Stimulated activated CD8-positive, alpha-beta memory T cell treated with anti-CD3 and anti-CD28 coated beads, Interleukin-15, amount 100 ng/mL, for 24 hours (primary cell): ENCODE results near the gene GPR160.

Source experiments
- DNase-seq: peaks from one replicate; pipeline ENCODE4 v3.0.0-alpha.2; 2020; ENCODE audit warnings: low read depth

GPR160 gene

GRCh38 chr3:170027233-170028102 lies 10.3 kb upstream of the GPR160 start:
- no peak for DNase-seq

DNA sequence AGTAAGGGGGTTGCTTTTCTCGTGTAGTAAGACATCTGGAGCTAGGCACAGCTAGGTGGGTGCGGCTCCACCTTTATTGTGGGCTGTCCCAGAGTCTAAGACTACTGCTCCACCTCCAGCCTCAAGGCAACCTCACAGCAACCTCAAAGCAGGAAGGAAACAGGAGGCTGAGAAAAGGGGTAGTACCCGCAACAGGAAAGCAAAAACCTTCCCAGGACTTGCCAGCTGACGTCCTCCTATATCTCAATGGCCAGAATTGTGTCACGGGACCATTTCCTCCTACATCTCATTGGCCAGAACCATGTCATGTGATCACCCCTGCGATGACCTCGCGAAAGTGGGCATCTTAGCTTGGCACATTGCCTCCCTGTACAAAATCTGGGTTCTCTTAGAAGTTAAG lies 4.3 kb upstream of the GPR160 start:
- no peak for DNase-seq

- no peak for DNase-seq
Observed at GRCh38 chr3:170038434-170039110, 777 bp downstream of the GPR160 start.

GRCh38 chr3:170040418-170040817 lies 2.6 kb downstream of the GPR160 start:
- no peak for DNase-seq

DNA sequence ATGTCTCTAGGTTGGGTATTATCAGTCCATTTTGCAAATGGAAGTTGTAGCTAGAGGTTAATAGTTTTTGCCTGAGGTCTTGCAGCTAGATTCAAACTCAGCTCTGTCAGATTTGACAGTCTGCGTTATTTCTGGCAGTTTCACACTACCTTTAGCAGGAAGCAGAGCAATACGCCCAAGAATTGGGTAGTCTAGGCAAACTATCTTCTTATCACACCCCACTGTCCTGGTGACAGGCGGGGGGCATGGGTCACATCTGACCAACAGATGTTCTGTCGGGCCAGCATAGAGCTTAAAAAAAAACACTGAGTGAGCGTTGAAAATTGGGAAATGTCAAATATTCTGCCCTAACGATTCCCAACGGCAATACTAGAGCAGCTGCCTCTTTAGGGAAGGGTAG lies 5.7 kb downstream of the GPR160 start:
- no peak for DNase-seq

DNA sequence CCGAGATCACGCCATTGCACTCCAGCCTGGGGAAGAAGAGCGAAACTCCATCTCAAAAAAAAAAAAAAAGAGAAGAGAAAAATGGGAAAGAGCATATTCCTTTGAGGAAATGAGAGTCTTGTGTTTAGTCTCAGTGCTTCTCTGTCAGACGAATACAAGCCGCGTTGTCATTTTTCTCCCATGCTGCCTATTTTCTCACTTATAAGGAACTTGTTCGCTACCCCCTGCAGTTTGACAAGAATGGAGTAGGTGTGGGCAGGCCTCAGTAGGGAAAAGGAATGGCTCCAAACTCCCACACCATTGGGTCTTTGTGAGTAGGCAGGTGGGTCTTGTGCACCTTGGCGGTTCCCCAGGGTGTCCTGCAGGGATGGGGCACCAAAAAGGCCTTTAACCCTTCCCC lies 6.5 kb downstream of the GPR160 start:
- no peak for DNase-seq

GRCh38 chr3:170044795-170045244 lies 7.0 kb downstream of the GPR160 start:
- no peak for DNase-seq

GRCh38 chr3:170046269-170047132 lies 8.7 kb downstream of the GPR160 start:
- DNase-seq = no peak

DNA sequence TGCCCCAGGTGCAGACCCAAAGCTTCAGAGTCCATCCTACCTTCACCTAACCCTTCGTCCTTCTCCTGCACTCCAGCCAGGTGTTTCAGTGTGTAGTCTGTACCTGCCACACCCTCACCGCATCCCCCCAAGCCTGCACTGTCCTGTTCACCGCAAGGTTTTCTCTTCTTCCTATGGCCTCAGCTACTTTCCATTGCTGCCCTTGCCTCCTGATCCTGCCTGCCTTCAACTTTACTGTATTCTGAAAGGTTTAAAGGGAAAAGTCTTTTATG lies 9.3 kb downstream of the GPR160 start:
- no peak for DNase-seq

GRCh38 chr3:170049146-170050000 lies 11.6 kb downstream of the GPR160 start:
- DNase-seq = no peak

DNA sequence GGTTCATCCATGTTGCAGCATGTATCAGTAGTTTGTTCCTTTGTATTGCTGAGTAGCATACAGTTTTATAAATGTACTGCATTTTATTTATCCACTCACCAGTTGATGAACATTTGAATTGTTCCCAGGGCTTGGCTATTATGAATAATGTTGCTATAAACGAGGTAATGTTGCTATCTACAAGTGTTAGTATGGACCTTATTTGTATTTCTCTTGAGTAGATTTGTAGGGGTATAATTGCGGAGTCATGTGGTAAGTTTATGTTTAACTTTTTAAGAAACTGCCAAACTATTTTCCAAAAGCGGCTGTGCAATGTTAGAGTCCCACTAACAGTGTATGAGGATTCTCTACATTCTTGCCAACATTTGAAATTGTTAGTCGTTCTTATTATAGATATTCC lies 13.0 kb downstream of the GPR160 start:
- DNase-seq = no peak

- no peak for DNase-seq
Observed at GRCh38 chr3:170052398-170052797, 14.6 kb downstream of the GPR160 start.

GRCh38 chr3:170054204-170054603 lies 16.4 kb downstream of the GPR160 start:
- DNase-seq = no peak

DNA sequence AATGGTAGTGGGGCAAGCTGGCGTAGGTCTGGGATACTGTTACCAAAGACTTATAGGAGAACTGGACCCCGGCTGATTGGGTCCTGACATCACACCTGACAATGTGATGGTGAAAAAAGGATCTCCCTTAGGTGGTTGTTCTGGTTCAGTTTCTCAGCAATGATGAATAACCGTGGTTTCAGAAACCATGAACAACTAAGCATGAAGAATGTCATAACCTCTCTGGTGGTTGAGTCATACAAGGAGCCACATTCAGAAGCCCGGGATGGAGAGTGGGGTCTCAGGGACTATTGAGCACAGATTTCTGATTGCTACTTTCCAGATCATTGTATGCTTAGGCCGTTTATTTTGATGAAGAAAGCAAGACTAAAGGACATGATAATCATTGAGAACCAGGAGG lies 17.4 kb downstream of the GPR160 start:
- DNase-seq = no peak

DNA sequence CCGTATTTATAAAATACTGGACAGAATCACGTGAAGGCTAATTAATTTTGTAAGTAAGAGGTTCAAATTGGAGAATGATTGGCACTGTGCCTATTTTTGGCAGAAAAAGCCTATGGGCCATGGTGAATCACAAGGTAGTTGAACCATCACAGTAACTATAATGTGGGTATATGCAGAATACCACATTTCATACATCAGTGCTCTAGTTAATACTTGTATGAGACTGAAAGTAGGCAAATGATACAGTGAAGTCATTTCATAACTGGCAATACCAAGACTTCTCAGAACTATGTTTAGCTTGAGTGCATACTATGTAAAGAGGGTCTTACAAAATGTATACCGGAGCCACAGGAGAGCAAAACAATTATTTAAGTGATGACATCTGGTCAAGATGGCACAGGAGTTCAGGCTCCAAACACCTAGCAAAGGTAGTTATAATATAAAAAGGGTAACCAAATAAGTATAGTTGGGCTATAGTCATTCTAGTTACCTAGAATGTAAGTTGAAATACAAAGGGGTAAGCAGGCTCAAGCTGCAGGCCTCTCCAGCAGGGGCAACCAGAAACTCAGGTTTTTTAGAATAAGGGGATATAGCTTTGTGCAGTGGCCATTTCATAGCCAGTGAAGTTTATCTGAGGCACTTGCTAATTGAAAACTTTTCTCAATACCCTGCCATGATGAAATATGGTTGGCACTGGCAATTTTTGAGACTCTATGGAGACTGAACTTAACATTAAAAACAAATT lies 19.1 kb downstream of the GPR160 start:
- DNase-seq = no peak

GRCh38 chr3:170057550-170057949 lies 19.8 kb downstream of the GPR160 start:
- DNase-seq = no peak

DNA sequence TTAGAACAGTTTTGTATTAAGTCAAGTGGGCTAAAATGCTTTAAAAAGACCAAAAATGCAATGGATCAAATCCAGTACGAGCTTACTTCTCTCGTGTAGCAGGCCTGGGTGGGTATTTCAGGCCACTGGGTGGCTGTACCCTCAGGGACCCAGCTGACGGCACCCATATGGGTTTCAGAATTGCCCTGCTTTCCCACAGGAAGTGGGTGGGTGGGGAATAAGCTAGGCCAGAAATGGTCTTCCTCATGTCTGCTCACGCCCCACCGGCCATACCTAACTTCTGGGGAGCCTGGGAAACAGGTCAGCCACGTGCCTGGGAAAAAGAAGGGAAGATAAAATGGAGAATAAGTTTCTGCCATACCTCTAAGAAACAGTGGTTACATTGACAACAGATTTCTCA lies 20.3 kb downstream of the GPR160 start:
- no peak for DNase-seq

DNA sequence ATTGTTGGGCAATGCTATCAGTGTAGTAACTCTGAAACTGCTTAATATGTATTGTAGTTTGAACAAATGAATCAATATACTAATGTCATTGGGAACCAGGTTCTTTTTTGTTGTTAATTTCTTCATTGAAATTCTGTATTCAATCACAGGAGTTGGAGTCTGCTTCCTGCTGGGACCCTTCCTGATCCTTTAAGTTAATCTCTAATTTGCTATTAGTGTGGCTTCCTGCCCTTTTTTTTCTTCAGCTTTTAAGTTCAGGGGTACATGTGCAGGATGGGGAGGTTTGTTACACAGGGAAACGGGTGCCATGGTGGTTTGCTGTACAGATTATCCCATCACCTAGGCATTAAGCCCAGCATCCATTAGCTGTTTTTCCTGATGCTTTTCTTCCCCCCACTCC lies 21.7 kb downstream of the GPR160 start:
- DNase-seq = no peak

DNA sequence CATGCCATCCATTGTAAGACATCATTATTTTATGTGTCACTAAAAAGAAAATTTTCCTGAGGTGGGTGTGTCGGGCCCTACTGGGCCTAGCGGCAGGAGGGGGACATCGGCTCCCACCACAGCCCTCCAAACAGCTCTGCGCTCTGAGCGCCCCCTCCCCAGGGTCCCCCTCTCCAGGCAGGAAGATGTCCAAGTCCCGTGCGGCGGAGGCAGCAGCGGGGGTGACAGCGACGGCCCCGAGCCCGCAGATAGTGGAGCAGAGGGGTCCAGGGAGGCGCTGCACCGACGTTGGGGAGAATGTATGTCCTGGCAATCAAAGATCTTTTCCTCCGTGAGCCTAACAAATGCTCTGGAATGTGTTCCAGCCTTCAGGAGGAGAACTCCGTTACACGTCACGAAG lies 24.3 kb downstream of the GPR160 start:
- no peak for DNase-seq

DNA sequence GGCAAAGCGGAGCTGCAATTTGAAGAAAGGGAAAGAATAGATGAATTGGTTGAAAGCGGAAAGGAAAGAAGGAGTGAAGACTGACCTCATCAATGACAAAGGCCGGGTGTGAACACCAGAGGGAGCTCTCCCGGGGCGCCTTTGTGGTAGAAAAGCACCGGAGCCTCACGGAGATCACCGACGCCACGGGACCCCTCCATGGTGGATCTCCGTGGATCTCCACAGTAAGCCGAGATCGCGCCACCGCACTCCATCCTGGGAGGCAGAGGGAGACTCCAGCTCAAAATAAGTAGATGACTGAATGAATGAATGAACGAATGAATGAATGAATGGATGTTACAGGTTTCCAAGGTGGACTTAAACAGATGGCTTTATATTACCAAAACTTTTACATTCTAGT lies 25.0 kb downstream of the GPR160 start:
- DNase-seq = no peak

DNA sequence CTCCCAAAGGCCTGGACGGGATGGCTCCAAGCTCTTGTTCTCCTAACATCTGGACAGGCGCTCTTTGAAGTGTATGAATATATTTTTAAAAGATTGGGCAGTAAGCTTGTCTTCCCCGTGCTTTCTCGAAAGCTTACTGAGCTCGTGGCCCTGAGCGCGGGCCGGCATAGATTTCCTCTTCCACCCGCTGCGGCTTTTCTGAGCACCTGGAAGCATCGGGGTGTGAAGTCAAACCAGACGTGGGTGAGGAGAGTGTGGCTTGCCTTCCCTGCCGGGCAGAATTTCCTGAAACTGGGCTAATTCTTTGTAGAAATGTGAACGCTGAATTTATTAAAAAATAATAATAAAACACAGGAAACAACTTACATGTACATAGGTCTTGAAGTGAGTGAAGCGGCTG lies 25.9 kb downstream of the GPR160 start:
- no peak for DNase-seq
